Peyer's patch (tissue), 4 donors: ENCODE data around the gene DTWD2.

ENCODE experiments used
- CTCF ChIP-seq, 6 experiments: fragments of 450-650 bp in 4 of 6; fragments of 200-600 bp in 2 of 6; sonication (generic) in 1 of 6; IDR thresholded peaks; one replicate each; pipeline ENCODE4 v1.5.1; 2017 to 2019; ENCODE audit warnings: antibody characterized with exemption in 6 of 6, mild to moderate bottlenecking in 3 of 6, moderate library complexity in 1 of 6
- POLR2A ChIP-seq, 2 donors: fragments of 450-650 bp; IDR thresholded peaks; one replicate each; pipeline ENCODE4 v1.5.1; 2017; ENCODE audit warnings: antibody characterized with exemption in 2 of 2, mild to moderate bottlenecking in 2 of 2, moderate library complexity in 2 of 2

- TF ChIP-seq CTCF (IDR thresholded peaks at IDR 0.05) (no peak), POLR2A (IDR thresholded peaks at IDR 0.05) (no peak)
These were observed 113.2 kb downstream of the DTWD2 start for GRCh38 chr5:118875131-118875530.
